GM18907 (cell line): ENCODE measurements around the gene NDUFAF8.
"Not testable (repeated sequence)": the region's sequence is repeated elsewhere in the genome, so short reads cannot be mapped to it uniquely, and the experiment has no call there.

Source experiments
- ATAC-seq: cut with Tn5 transposase; IDR thresholded peaks from one replicate; pipeline ENCODE4 v1.9.1; 2021; ENCODE audit warnings: mild to moderate bottlenecking, moderate library complexity; ENCODE audit not compliant: unreplicated experiment

Gene NDUFAF8

DNA sequence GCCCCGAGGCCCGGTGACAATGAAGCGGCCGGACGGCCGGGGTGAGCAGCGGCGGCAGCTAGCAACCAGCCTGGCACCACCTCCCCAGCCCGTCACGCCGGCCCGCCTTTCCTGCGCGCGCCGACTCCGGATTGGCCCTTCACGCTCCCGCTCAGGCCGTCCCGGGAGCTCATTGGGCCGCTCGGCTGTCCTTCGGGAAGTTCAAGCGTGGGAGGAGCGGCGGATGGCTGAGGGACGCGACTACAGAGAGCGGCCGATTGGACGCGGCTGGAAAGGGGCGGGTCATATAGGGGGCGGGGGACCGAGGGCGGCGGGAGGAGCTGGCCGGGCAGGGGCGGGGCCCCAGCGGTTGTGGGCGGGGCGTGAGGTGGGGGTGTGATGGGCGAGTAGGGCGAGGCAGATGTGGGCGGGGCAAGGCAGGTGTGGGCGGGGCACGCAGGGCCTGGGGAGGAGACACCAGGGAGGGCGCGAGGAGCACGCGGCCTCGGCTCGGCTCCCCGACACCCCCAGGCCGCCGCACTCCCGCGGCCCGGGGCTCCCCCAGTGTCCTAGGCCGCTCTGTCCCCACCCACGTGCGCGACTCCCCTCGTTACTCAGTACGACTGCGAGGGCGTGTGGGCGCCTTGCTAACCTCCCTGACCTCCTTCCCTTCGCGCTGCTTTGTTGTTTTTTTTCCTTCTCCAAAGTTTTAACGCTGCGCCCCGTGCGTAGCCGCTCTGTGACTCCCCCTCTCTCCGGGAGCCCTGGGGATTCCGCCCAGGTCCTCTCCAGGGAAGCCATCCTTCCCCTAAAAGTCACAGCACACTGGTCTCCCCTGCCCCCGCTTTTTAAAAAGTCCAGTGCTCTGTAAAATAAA lies 16.0 kb upstream of the NDUFAF8 start, which contains the start of gene CEP131:
CEP131 (minus strand) TSS at position 60 of the 856 bp plus-strand sequence. CDS start 2,909 bp downstream, outside the sequence.
- peak; percentile 92 for ATAC-seq

GRCh38 chr17:81223762-81224130 lies 15.4 kb upstream of the NDUFAF8 start:
- no peak for ATAC-seq

DNA sequence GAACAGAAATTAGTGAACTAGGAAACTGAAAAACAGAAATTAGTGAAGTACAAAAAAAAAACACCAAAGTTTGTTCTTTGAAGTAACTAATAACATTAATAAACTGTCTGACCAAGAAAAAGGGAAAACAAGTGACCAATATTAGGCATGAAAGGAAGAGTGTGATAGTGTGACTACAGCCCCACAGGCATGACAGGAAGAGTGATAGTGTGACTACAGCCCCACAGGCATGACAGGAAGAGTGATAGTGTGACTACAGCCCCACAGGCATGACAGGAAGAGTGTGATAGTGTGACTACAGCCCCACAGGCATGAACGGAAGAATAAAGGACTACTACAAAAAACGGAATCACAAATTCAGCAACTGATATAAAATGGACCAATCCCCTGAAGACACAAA lies 11.5 kb upstream of the NDUFAF8 start:
- ATAC-seq: not testable (repeated sequence)

DNA sequence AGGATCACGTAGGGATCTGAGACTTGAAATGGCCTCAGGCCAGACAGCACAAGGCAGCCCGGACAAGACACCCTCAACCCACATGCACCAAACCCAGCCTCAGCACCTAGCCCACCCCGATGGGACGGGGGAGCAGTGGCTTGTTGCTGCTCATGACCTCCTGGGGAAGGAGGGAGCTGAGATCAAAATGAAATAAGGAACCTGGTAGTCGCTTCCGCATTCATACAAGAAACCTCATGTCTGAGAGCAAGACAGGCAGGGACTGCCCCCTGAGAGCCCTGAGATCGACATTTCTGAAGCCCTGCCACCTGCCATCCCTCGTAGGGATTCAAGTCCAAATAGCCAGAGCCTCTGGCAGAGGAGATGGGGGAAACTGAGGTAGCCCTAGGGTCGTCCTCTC lies 10.7 kb upstream of the NDUFAF8 start:
- ATAC-seq: no peak

- ATAC-seq: no peak
Measured at GRCh38 chr17:81228834-81229665, 10.1 kb upstream of the NDUFAF8 start.

- no peak for ATAC-seq
Measured at GRCh38 chr17:81229666-81229920, 9.5 kb upstream of the NDUFAF8 start.

DNA sequence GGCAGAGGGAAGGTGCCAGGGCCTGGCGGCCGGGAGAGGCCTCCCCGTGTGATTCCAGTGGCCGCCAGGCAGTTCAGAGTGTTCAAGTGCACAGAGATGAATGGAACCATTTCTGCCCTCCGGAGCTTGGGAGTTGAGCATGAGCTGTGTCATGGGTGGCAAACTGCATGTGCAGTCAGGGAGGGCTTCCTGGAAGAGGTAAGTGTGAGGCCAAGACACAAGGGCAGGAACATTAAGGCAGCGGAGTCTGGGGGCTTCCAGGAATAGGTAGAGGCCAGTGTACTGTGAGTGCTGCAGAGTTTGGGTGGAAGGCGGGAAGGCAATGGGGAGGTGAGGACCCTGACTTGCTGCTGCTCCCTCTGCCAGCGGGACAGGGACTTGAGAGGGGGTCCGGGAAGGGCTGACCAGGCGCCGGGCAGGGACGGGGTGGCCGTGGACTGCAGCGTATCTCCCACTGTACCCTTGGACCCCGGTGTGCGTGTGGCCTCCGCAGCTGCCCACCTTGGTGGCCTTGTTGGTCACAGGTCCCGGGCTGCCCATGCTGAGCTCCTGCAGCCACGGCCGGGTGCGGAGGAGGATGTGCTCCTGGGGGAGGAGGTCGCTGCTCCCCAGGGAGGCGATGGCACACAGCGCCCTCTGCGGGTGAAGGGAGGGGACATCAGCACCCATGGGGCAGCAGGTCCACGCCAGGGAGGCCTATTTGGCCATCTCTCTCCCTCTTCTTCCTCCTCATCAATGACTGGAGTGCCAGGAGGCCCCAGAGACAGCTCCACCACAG lies 8.9 kb upstream of the NDUFAF8 start:
- no peak for ATAC-seq

- no peak for ATAC-seq
Measured at GRCh38 chr17:81231121-81231645, 7.9 kb upstream of the NDUFAF8 start.

DNA sequence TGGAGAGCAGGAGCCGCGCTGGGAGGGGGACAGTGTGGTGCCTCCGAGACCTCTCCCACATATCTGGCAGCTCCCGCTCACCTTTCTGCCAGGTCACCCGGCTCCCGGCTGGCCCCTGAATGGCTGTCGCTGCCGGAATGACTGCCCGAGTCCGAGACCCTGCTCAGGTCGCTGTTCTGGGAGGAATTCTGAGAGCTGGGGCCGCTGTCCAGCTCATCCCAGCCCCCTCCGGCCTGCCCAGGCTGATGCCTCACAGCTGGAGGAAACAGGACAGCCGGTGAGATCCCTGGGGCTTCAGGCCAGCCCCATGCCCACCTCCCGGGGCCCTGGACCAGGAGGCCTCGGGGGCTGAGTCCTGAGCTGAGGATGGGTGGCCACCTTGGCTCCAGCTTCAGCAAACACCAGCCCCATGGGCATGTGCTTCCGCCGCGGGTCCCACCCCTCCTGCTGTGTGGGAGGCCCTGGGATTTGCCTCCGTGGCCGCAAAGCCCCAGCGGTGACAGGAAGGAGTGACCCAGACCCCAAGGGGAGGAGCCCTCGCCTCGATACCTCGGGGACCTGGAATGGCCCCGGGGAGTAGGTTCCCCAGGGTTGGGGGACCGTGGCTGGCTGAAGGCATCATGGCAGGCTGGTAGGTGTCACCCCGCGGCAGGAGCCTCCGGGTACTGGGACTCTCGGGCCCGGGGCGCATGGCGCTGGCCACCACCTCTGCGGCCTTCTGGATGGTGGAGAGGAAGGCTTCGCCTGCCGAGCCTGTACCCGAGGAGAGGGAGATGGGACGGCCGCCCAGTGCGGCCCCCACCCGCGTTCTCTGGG lies 7.1 kb upstream of the NDUFAF8 start:
- no peak for ATAC-seq

DNA sequence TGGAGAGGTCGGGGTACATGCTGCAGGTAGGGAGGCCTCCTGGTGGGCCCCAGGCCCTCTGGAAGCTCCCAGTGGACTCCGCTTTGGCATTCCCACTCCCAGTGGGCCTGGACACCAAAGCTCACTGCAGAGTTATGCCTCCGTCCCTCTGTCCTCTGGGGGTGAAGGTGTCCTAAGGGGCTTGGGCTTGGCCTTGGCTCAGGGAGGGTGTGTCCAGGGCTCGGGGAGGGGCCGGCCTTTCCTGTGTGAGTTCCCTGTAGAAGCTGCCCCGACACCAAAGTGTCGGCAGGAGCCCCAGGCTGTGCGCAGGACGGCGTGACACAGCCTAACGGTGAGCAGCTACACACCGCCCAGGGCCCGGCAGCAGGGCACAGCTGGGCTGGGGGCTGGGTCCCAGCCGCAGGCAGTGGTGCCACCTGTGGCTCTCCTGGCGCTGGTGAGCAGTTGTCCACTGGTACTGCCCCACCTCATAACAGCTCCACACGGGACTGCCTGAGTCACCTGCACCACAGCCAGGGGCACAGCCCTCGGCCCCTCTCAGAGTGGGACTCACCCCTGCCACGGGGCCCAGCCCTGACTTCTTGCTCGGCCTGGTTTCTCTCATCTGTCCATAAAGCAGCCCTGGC lies 6.4 kb upstream of the NDUFAF8 start:
- no peak for ATAC-seq

DNA sequence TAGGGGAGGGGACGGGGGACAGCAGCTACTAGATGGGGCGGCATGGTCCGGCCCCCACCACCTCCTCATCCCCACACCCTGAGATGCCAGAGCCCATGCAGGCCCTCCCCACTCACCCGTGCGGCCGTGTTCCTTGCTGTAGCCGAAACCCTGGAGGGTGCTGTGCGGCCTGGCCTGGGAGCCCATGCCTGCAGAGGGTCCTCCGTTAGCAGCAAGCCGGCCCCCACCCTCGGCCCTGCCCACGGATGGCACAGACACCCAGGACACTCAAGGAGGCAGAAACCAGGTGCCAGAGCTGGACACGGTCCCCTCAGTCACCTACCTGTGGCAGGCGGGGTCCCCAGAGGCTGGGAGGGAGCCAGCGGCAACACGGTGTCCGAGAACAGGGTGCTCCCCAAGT lies 5.8 kb upstream of the NDUFAF8 start:
- no peak for ATAC-seq

GRCh38 chr17:81233811-81234505 lies 5.2 kb upstream of the NDUFAF8 start:
- no peak for ATAC-seq

DNA sequence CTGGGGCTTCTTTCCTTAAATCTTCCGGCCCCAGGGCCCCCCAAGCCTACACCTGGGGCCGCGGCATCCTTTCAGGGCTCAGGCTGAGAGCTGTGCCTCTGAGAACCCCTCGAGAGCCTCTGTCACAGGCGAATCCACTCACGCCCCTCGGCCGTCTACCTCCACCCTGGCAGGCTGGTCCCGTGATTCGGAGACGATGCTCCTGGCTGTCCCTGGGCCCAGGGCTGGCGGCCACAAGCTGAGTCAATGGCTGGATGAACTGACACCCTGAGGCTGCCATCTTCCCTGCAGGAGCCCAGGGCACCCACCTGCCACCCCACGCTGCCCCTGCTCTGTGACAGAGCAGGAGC lies 4.6 kb upstream of the NDUFAF8 start:
- ATAC-seq: no peak

DNA sequence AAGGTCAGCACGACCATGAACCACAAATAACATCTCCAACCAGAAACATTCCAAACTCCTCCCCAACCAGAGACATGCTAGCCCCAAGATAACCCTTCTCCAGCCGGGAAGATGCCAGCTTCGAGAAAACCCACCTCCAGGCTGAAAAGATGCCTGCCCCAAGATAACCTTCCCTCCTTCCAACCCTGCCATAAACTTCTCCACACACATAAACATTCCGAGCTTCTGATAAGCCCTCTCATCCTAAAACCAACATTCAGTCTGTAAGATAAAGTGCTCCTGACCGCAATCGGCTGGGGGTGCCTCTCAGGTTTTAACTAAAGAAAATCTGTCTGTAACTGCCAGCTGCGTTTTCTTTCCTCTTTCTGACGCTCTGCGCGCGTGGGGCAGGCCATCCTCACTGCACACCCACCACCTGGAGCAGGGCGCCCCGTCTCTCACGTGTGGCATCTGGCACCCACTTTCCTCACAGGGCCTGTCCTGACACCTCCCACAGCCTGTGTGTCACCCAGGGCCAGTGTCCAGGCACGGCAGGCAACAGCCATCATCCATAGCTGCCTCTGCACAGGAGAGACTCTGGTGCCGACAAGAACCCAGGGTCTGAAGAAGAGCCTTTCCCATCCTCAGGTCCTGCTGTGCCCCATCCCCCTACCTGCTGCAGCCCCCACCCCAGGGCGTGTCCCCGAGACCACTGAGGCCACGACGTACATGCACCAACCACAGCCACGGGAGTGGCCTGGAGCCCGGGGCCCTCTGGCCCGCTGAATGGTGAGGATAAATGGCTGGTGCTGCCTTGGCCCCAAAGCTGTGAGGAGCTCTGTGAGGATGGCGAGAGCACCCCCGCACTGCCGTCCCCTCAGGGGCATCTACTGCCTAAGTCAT lies 3.9 kb upstream of the NDUFAF8 start:
- ATAC-seq: no peak

GRCh38 chr17:81235822-81236740 lies 3.0 kb upstream of the NDUFAF8 start:
- ATAC-seq: no peak

DNA sequence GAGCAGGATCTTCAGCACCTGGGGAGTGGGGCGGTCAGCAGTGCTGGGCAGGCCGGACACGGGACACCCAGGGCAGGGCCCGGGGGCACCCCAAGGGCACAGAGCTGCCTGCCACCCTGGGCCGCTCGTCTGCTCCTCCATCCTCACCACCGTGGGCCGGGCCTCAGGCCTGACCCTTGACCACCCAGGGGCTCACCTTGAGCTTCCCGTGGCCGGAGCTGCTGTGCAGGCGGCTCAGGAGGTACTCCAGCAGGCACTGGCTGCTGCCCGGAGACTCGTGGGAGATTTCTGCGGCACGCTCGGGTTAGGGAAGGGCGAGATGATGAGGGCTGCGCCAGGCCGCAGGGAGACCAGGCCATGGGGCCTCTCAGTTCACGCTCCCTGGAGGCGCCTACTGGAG lies 2.3 kb upstream of the NDUFAF8 start:
- ATAC-seq: no peak
